ENCODE measurements around the gene ATP10A. TPM values are rescaled to one million over a fixed set of nuclear protein-coding genes. Genes with fewer than 3 reads are reported as not detected.

The ATP10A gene
- polyA plus RNA-seq, 3 donors: 0.71 to 3.9 (median 0.92) TPM

GRCh38 chr15:25880411-25880810 is 17.3 kb upstream of the ATP10A start:
- Mint-ChIP-seq H3K27me3 (ENCODE audit: low read depth in 3 of 3) (peaks cover 2 to 6% (median 2%) of the 10 kb centered on the region in 3 donors), H3K27ac (no peak overlapping the region), H3K9me3 (peaks cover 0 to 4% (median 0%) of the 10 kb centered on the region in 7 donors), H3K4me3 (no peak overlapping the region), H3K4me1 (no peaks in the 10 kb centered on the region), H3K36me3 (no peaks in the 10 kb centered on the region)
- no peak overlapping the region for H3K4me2 ChIP-seq (replicated peaks; ENCODE audit: extremely low read depth, low read length, poor library complexity, severe bottlenecking)
- H2AFZ ChIP-seq (ENCODE audit: insufficient read depth, low read depth, low read length, poor library complexity, severe bottlenecking): no peak overlapping the region
- no peak overlapping the region for H3K27ac ChIP-seq (ENCODE audit: low read depth in 1 of 2, low read length in 2 of 2)
- H4K20me1 ChIP-seq (ENCODE audit: insufficient read depth, low read length): no peaks in the 10 kb centered on the region
- H3K79me2 ChIP-seq (ENCODE audit: insufficient read depth, low read length): no peaks in the 10 kb centered on the region
- WGBS (ENCODE audit: insufficient coverage): 100% methylated on average over 1 of the region's 1 CpG
- H3K9ac ChIP-seq (ENCODE audit: insufficient read depth, low read length, poor library complexity, severe bottlenecking): no peak overlapping the region
- TF ChIP-seq CTCF (IDR thresholded peaks at IDR 0.05): no peak
- intact Hi-C loops (cut with micrococcal nuclease): no loop called here
- no peak for DNase-seq
- H3K36me3 ChIP-seq (replicated peaks in 1 of 2; ENCODE audit: control insufficient read depth in 1 of 2, insufficient read depth in 2 of 2, low read length in 2 of 2): no peaks in the 10 kb centered on the region
- no peaks in the 10 kb centered on the region for H3K9me3 ChIP-seq (replicated peaks in 1 of 2; ENCODE audit: control insufficient read depth in 1 of 2, insufficient read depth in 1 of 2, low read length in 2 of 2)
- no peaks in the 10 kb centered on the region for H3K4me1 ChIP-seq (ENCODE audit: control insufficient read depth in 1 of 2, insufficient read depth in 2 of 2, low read length in 2 of 2)
- H3K4me3 ChIP-seq (replicated peaks in 1 of 3; ENCODE audit: low read depth in 2 of 3, low read length in 3 of 3): no peak overlapping the region
- H3K27me3 ChIP-seq (ENCODE audit: control insufficient read depth in 2 of 2, insufficient read depth in 2 of 2, low read length in 2 of 2): no peaks in the 10 kb centered on the region

- no peak overlapping the region for H3K9ac ChIP-seq (ENCODE audit: insufficient read depth, low read length, poor library complexity, severe bottlenecking)
- no peak overlapping the region for H3K27ac ChIP-seq (ENCODE audit: low read depth in 1 of 2, low read length in 2 of 2)
- no peak overlapping the region for H3K4me3 ChIP-seq (replicated peaks in 1 of 3; ENCODE audit: low read depth in 2 of 3, low read length in 3 of 3)
- H3K4me3 Mint-ChIP-seq: no peak overlapping the region
- H3K4me2 ChIP-seq (replicated peaks; ENCODE audit: extremely low read depth, low read length, poor library complexity, severe bottlenecking): no peak overlapping the region
- no peak for DNase-seq
- peaks cover 0 to 2% (median 2%) of the 10 kb centered on the region in 3 donors for H3K27me3 Mint-ChIP-seq (ENCODE audit: low read depth in 3 of 3)
- no peaks in the 10 kb centered on the region for H3K4me1 Mint-ChIP-seq
- H3K36me3 ChIP-seq (replicated peaks in 1 of 2; ENCODE audit: control insufficient read depth in 1 of 2, insufficient read depth in 2 of 2, low read length in 2 of 2): no peaks in the 10 kb centered on the region
- peaks cover 0 to 4% (median 0%) of the 10 kb centered on the region in 7 donors for H3K9me3 Mint-ChIP-seq
- H3K4me1 ChIP-seq (ENCODE audit: control insufficient read depth in 1 of 2, insufficient read depth in 2 of 2, low read length in 2 of 2): no peaks in the 10 kb centered on the region
- H2AFZ ChIP-seq (ENCODE audit: insufficient read depth, low read depth, low read length, poor library complexity, severe bottlenecking): no peak overlapping the region
- WGBS (ENCODE audit: insufficient coverage): 96% methylated on average over 3 of the region's 4 CpGs
- intact Hi-C loops (cut with micrococcal nuclease): no loop called here
- no peaks in the 10 kb centered on the region for H3K79me2 ChIP-seq (ENCODE audit: insufficient read depth, low read length)
- H3K27ac Mint-ChIP-seq: no peak overlapping the region
- TF ChIP-seq CTCF (IDR thresholded peaks at IDR 0.05): no peak
- no peaks in the 10 kb centered on the region for H4K20me1 ChIP-seq (ENCODE audit: insufficient read depth, low read length)
- no peaks in the 10 kb centered on the region for H3K9me3 ChIP-seq (replicated peaks in 1 of 2; ENCODE audit: control insufficient read depth in 1 of 2, insufficient read depth in 1 of 2, low read length in 2 of 2)
- no peaks in the 10 kb centered on the region for H3K27me3 ChIP-seq (ENCODE audit: control insufficient read depth in 2 of 2, insufficient read depth in 2 of 2, low read length in 2 of 2)
- H3K36me3 Mint-ChIP-seq: no peaks in the 10 kb centered on the region
Observed at GRCh38 chr15:25879438-25879837, 16.3 kb upstream of the ATP10A start.

Data from CD14-positive monocyte (primary cell).